Prostate gland (tissue), 2 donors: ENCODE measurements around the gene DST.

Experiments used
- CTCF ChIP-seq, 4 experiments: fragments of 200-600 bp in 2 of 4; fragments of 450-650 bp in 2 of 4; sonication (generic) in 2 of 4; IDR thresholded peaks; 1 replicate in 3 of 4; 2 replicates in 1 of 4; pipeline ENCODE4 v1.5.1; 2016 to 2019; ENCODE audit warnings: antibody characterized with exemption in 4 of 4, mild to moderate bottlenecking in 2 of 4, moderate library complexity in 2 of 4
- POLR2A ChIP-seq: fragments of 450-650 bp; IDR thresholded peaks from one replicate; pipeline ENCODE4 v1.6.1; 2016; ENCODE audit warnings: antibody characterized with exemption, mild to moderate bottlenecking
- POLR2AphosphoS5 ChIP-seq: sonication (generic); formaldehyde crosslinking; IDR thresholded peaks from one replicate; pipeline ENCODE4 v1.6.1; 2017; ENCODE audit warnings: antibody characterized with exemption

DNA sequence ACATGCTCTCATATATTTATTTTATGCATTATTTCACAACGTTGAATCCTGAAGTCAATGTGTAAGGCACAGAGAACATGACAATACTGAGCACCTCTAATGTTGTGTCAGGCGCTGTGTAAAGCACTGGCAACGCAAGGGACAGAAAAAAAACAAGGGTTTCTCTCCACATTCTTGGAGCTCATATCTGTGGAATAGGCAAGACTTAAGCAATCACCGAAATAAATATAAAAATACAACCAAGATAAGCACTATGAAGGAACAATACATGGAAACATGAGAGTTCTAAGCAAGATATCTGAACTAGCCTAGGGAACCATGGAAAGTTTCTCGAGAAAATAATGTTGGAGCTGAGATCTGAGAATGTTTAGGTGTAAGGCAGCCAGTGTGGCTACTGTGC lies 1.7 kb upstream of the DST start:
- TF ChIP-seq CTCF (IDR thresholded peaks at IDR 0.05) (no peak), POLR2AphosphoS5 (no peak), POLR2A (no peak)
